ENCODE data around the gene TMEM38B. TPM values are rescaled to one million over a fixed set of nuclear protein-coding genes. Genes with fewer than 3 reads are reported as not detected.
A peak's percentile ranks its signal among the peaks of the same experiment; 100 is the strongest.

Gene TMEM38B
- total RNA-seq, 1 donor from 2014 or later = 21.1 TPM

- H3K27me3 Mint-ChIP-seq (ENCODE audit: insufficient read depth, low read depth) = peaks cover 6% of the 10 kb centered on the region
Observed at GRCh38 chr9:105676351-105676923, 17.9 kb upstream of the TMEM38B start.

GRCh38 chr9:105678163-105678562 lies 16.2 kb upstream of the TMEM38B start:
- no peak for TF ChIP-seq EZH2phosphoT487 (IDR thresholded peaks at IDR 0.05)

More at GRCh38 chr9:105676351-105676923, 17.9 kb upstream of the TMEM38B start:
- Histone ChIP-seq H3K27ac (no peak overlapping the region), H2AFZ (replicated peaks) (no peak overlapping the region), H3K4me2 (peak overlapping the region; percentile 47), H3K27me3 (peaks cover 92% of the 10 kb centered on the region), H3K4me3 (no peak overlapping the region), H4K20me1 (ENCODE audit: low read depth) (peaks cover 7% of the 10 kb centered on the region), H3K4me1 (peaks cover 41% of the 10 kb centered on the region), H3F3A (ENCODE audit: low read depth) (peaks cover 36% of the 10 kb centered on the region), H3K79me2 (ENCODE audit: low read depth) (no peaks in the 10 kb centered on the region), H3K36me3 (no peaks in the 10 kb centered on the region), H3K9ac (no peak overlapping the region), H3K9me3 (ENCODE audit: low read depth) (no peaks in the 10 kb centered on the region)
- peak overlapping the region; percentile 34 for H3K4me3 Mint-ChIP-seq
- peak; percentile 79 for TF ChIP-seq EZH2phosphoT487 (IDR thresholded peaks at IDR 0.05)
- no peak for TF ChIP-seq EZH2 (IDR thresholded peaks at IDR 0.05)
- TF ChIP-seq CTCF (IDR thresholded peaks at IDR 0.05) = no peak
- no peaks in the 10 kb centered on the region for H3K36me3 Mint-ChIP-seq
- H3K27ac Mint-ChIP-seq = peak overlapping the region; percentile 95
- DNase-seq (ENCODE audit: low spot score) = peak; percentile 92
- H3K4me1 Mint-ChIP-seq = peaks cover 45% of the 10 kb centered on the region
- H3K9me3 Mint-ChIP-seq = peaks cover 3% of the 10 kb centered on the region

GRCh38 chr9:105678781-105679180 lies 15.6 kb upstream of the TMEM38B start:
- no peak overlapping the region for H2AFZ ChIP-seq (replicated peaks)
- H3K4me2 ChIP-seq = peak overlapping the region; percentile 47
- no peak overlapping the region for H3K4me3 ChIP-seq
- H3K9me3 ChIP-seq (ENCODE audit: low read depth) = no peaks in the 10 kb centered on the region
- H3K79me2 ChIP-seq (ENCODE audit: low read depth) = no peaks in the 10 kb centered on the region
- H3K27ac ChIP-seq = no peak overlapping the region
- Mint-ChIP-seq H3K27ac (no peak overlapping the region), H3K36me3 (peaks cover 2% of the 10 kb centered on the region), H3K9me3 (peaks cover 9% of the 10 kb centered on the region), H3K4me1 (peaks cover 43% of the 10 kb centered on the region), H3K27me3 (ENCODE audit: insufficient read depth, low read depth) (peaks cover 3% of the 10 kb centered on the region), H3K4me3 (no peak overlapping the region)
- no peak for DNase-seq (ENCODE audit: low spot score)
- H3K9ac ChIP-seq = no peak overlapping the region
- no peak for TF ChIP-seq EZH2phosphoT487 (IDR thresholded peaks at IDR 0.05)
- TF ChIP-seq EZH2 (IDR thresholded peaks at IDR 0.05) = no peak
- no peak for TF ChIP-seq CTCF (IDR thresholded peaks at IDR 0.05)
- peaks cover 73% of the 10 kb centered on the region for H3K27me3 ChIP-seq
- peaks cover 38% of the 10 kb centered on the region for H3K4me1 ChIP-seq
- H3F3A ChIP-seq (ENCODE audit: low read depth) = peaks cover 36% of the 10 kb centered on the region
- H3K36me3 ChIP-seq = no peaks in the 10 kb centered on the region
- H4K20me1 ChIP-seq (ENCODE audit: low read depth) = peaks cover 7% of the 10 kb centered on the region

More at GRCh38 chr9:105678163-105678562, 16.2 kb upstream of the TMEM38B start:
- peaks cover 9% of the 10 kb centered on the region for H3K9me3 Mint-ChIP-seq
- H3K4me2 ChIP-seq = peak overlapping the region; percentile 47
- peak overlapping the region; percentile 16 for H3K4me3 Mint-ChIP-seq
- peaks cover 7% of the 10 kb centered on the region for H4K20me1 ChIP-seq (ENCODE audit: low read depth)
- peaks cover 6% of the 10 kb centered on the region for H3K27me3 Mint-ChIP-seq (ENCODE audit: insufficient read depth, low read depth)
- H3K9ac ChIP-seq = no peak overlapping the region
- peaks cover 2% of the 10 kb centered on the region for H3K36me3 Mint-ChIP-seq
- no peak for DNase-seq (ENCODE audit: low spot score)
- no peaks in the 10 kb centered on the region for H3K79me2 ChIP-seq (ENCODE audit: low read depth)
- H3K27ac ChIP-seq = no peak overlapping the region
- peaks cover 45% of the 10 kb centered on the region for H3K4me1 Mint-ChIP-seq
- peak overlapping the region; percentile 88 for H3K27ac Mint-ChIP-seq
- no peaks in the 10 kb centered on the region for H3K9me3 ChIP-seq (ENCODE audit: low read depth)
- H2AFZ ChIP-seq (replicated peaks) = no peak overlapping the region
- peaks cover 36% of the 10 kb centered on the region for H3F3A ChIP-seq (ENCODE audit: low read depth)
- no peaks in the 10 kb centered on the region for H3K36me3 ChIP-seq
- H3K27me3 ChIP-seq = peaks cover 80% of the 10 kb centered on the region
- H3K4me3 ChIP-seq = no peak overlapping the region
- peaks cover 41% of the 10 kb centered on the region for H3K4me1 ChIP-seq
